GM23248 (cell line): ENCODE results near the gene MAP2K7.

Source experiments
- EZH2 ChIP-seq: fragments of 200-600 bp; sonication (generic); IDR thresholded peaks from 2 replicates; pipeline ENCODE4 v1.6.1; 2018; ENCODE audit warnings: antibody characterized with exemption, mild to moderate bottlenecking; ENCODE audit not compliant: insufficient read depth, poor library complexity, severe bottlenecking
- EZH2phosphoT487 ChIP-seq: fragments of 200-600 bp; sonication (generic); IDR thresholded peaks from 2 replicates; pipeline ENCODE4 v1.6.1; 2018; ENCODE audit warnings: antibody characterized with exemption, moderate library complexity, mild to moderate bottlenecking, low read depth; ENCODE audit not compliant: insufficient read depth

GRCh38 chr19:7910321-7911161 lies 6.9 kb downstream of the MAP2K7 start:
- TF ChIP-seq EZH2 (no peak), EZH2phosphoT487 (no peak)
